Mononuclear cell (primary cell): ENCODE data around the gene MED17. TPM values are rescaled to one million over a fixed set of nuclear protein-coding genes. Genes with fewer than 3 reads are reported as not detected.

Experiments used
- total RNA-seq: library from RNA; depleted of rRNA; stranded (reverse); fragments of >200 nt; gene quantifications from one replicate; pipeline ENCODE4 v1.2.3, GENCODE V29; 2012

MED17 gene
- total RNA-seq, 1 donor: 48.0 TPM

Other genes starting within 250 kb of the MED17 start
- 3.3 TPM for gene SMCO4, start 240.9 kb upstream of the MED17 start, total RNA-seq
- gene CEP295, start 122.6 kb upstream of the MED17 start, total RNA-seq: 22.6 TPM
- gene TAF1D, start 42.8 kb upstream of the MED17 start, total RNA-seq: 229 TPM
- gene C11orf54, start 42.6 kb upstream of the MED17 start, total RNA-seq: 9.8 TPM
- not detected for gene VSTM5, start 66.3 kb downstream of the MED17 start, total RNA-seq
- gene HEPHL1, start 237.1 kb downstream of the MED17 start, total RNA-seq: not detected